GM03348 (cell line): ENCODE measurements around the gene RECQL5.

ENCODE experiments used
- DNase-seq: peaks from one replicate; pipeline ENCODE4 v3.0.0; 2012; ENCODE audit warnings: low spot score

Gene RECQL5

GRCh38 chr17:75666959-75667790 is at the start of gene RECQL5, which contains the start of gene SAP30BP:
RECQL5 (minus strand) TSS chr17:75667154; CDS start chr17:75666557, 597 bp downstream.
SAP30BP (plus strand) TSS chr17:75667338; CDS start chr17:75667373, 35 bp downstream.
- DNase-seq, result peak; percentile 97

GRCh38 chr17:75712446-75712845 is 45.5 kb upstream of the RECQL5 start:
- no peak for DNase-seq

- DNase-seq, result no peak
Observed at GRCh38 chr17:75707079-75707571, 40.2 kb upstream of the RECQL5 start.

GRCh38 chr17:75706042-75706728 is 39.2 kb upstream of the RECQL5 start:
- no peak for DNase-seq

GRCh38 chr17:75704963-75705875 is 38.3 kb upstream of the RECQL5 start:
- DNase-seq, result no peak

- DNase-seq, result no peak
Observed at GRCh38 chr17:75703591-75703990, 36.6 kb upstream of the RECQL5 start.

- DNase-seq, result no peak
Observed at GRCh38 chr17:75703191-75703590, 36.2 kb upstream of the RECQL5 start.

GRCh38 chr17:75701288-75701687 is 34.3 kb upstream of the RECQL5 start:
- no peak for DNase-seq

- no peak for DNase-seq
Observed at GRCh38 chr17:75698659-75699058, 31.7 kb upstream of the RECQL5 start.

- DNase-seq, result no peak
Observed at GRCh38 chr17:75697651-75698291, 30.8 kb upstream of the RECQL5 start.

GRCh38 chr17:75695830-75696271 is 28.9 kb upstream of the RECQL5 start:
- no peak for DNase-seq

GRCh38 chr17:75695141-75695829 is 28.3 kb upstream of the RECQL5 start:
- DNase-seq, result peak; percentile 49

- no peak for DNase-seq
Observed at GRCh38 chr17:75694536-75694935, 27.6 kb upstream of the RECQL5 start.

GRCh38 chr17:75693500-75694481 is 26.8 kb upstream of the RECQL5 start:
- peak; percentile 91 for DNase-seq

- DNase-seq, result no peak
Observed at GRCh38 chr17:75692976-75693375, 26.0 kb upstream of the RECQL5 start.

- no peak for DNase-seq
Observed at GRCh38 chr17:75691801-75692626, 25.1 kb upstream of the RECQL5 start.

GRCh38 chr17:75691371-75691791 is 24.4 kb upstream of the RECQL5 start:
- no peak for DNase-seq

GRCh38 chr17:75689441-75689873 is 22.5 kb upstream of the RECQL5 start:
- DNase-seq, result no peak
